ENCODE data around the gene PDLIM4.

Gene PDLIM4

GRCh38 chr5:132267166-132267739 is 9.8 kb downstream of the PDLIM4 start:
- no peak for DNase-seq (ENCODE audit: low read depth, low spot score)

GRCh38 chr5:132267931-132268768 is 10.7 kb downstream of the PDLIM4 start:
- no peak for DNase-seq (ENCODE audit: low read depth, low spot score)

GRCh38 chr5:132268769-132269551 is 11.5 kb downstream of the PDLIM4 start:
- no peak for DNase-seq (ENCODE audit: low read depth, low spot score)

- no peak for DNase-seq (ENCODE audit: low read depth, low spot score)
Measured at GRCh38 chr5:132269635-132270334, 12.3 kb downstream of the PDLIM4 start.

- DNase-seq (ENCODE audit: low read depth, low spot score), result no peak
Measured at GRCh38 chr5:132270335-132270665, 12.8 kb downstream of the PDLIM4 start.

- DNase-seq (ENCODE audit: low read depth, low spot score), result no peak
Measured at GRCh38 chr5:132270706-132271105, 13.2 kb downstream of the PDLIM4 start.

- DNase-seq (ENCODE audit: low read depth, low spot score), result no peak
Measured at GRCh38 chr5:132271251-132272246, 14.1 kb downstream of the PDLIM4 start.

- no peak for DNase-seq (ENCODE audit: low read depth, low spot score)
Measured at GRCh38 chr5:132272311-132273210, 15.1 kb downstream of the PDLIM4 start.

- no peak for DNase-seq (ENCODE audit: low read depth, low spot score)
Measured at GRCh38 chr5:132273631-132274030, 16.1 kb downstream of the PDLIM4 start.

GRCh38 chr5:132274050-132274792 is 16.7 kb downstream of the PDLIM4 start:
- no peak for DNase-seq (ENCODE audit: low read depth, low spot score)

- no peak for DNase-seq (ENCODE audit: low read depth, low spot score)
Measured at GRCh38 chr5:132275367-132276220, 18.1 kb downstream of the PDLIM4 start.

GRCh38 chr5:132277256-132277655 is 19.8 kb downstream of the PDLIM4 start:
- no peak for DNase-seq (ENCODE audit: low read depth, low spot score)

- DNase-seq (ENCODE audit: low read depth, low spot score), result no peak
Measured at GRCh38 chr5:132277971-132278853, 20.7 kb downstream of the PDLIM4 start.

GRCh38 chr5:132279801-132280200 is 22.3 kb downstream of the PDLIM4 start:
- no peak for DNase-seq (ENCODE audit: low read depth, low spot score)

GRCh38 chr5:132280371-132281240 is 23.1 kb downstream of the PDLIM4 start:
- DNase-seq (ENCODE audit: low read depth, low spot score), result no peak

Data from iPS DF 19.7 (cell line).